ENCODE measurements around the gene TMEM218. TPM values are rescaled to one million over a fixed set of nuclear protein-coding genes. Genes with fewer than 3 reads are reported as not detected.

The TMEM218 gene
- total RNA-seq, 4 donors from 2014 or later, result 2.6 to 18.2 (median 10.6) TPM

DNA sequence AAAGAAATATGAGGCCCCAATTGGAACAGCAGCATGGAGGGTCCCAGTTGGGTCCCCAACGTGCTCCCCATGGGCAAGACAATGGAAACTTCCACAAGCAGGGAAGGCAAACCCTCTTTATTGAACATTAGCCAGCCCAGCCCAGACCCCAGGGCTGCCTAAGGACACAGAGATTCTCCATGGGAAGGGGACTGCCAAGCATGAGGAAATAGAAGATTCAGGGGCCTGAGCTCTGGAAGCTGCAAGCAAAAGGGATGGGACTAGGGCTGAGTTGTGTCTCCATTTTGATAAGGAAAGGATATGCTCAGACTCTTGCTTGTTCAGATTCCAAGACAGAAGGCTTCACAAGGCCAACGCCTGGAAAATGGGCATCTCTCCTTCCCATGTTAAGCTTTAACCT is 23.3 kb downstream of the TMEM218 start:
- no peaks in the 10 kb centered on the region for H3K4me1 ChIP-seq
- no peaks in the 10 kb centered on the region for H3K27me3 ChIP-seq
- H3K4me3 ChIP-seq, result no peak overlapping the region
- H3K27ac ChIP-seq, result no peak overlapping the region
- TF ChIP-seq, protein P1, sequence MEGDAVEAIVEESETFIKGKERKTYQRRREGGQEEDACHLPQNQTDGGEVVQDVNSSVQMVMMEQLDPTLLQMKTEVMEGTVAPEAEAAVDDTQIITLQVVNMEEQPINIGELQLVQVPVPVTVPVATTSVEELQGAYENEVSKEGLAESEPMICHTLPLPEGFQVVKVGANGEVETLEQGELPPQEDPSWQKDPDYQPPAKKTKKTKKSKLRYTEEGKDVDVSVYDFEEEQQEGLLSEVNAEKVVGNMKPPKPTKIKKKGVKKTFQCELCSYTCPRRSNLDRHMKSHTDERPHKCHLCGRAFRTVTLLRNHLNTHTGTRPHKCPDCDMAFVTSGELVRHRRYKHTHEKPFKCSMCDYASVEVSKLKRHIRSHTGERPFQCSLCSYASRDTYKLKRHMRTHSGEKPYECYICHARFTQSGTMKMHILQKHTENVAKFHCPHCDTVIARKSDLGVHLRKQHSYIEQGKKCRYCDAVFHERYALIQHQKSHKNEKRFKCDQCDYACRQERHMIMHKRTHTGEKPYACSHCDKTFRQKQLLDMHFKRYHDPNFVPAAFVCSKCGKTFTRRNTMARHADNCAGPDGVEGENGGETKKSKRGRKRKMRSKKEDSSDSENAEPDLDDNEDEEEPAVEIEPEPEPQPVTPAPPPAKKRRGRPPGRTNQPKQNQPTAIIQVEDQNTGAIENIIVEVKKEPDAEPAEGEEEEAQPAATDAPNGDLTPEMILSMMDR (IDR thresholded peaks at IDR 0.05), result no peak
- TF ChIP-seq POLR2A (IDR thresholded peaks at IDR 0.05) (no peak), POLR2AphosphoS5 (IDR thresholded peaks at IDR 0.05) (no peak), EP300 (IDR thresholded peaks at IDR 0.05; ENCODE audit: low read depth) (no peak)
- intact Hi-C loops (cut with DNase I; ENCODE audit: low total_unique reads), result no loop called here
- no peak for DNase-seq
- no peaks in the 10 kb centered on the region for H3K36me3 ChIP-seq
- in situ Hi-C loops (cut with MboI; ENCODE audit: low pct_ligation_motif_present in 1 of 4, low pct_unique_long_range_greater_than_20kb in 1 of 4, low sequenced_read_pairs in 3 of 4), result loop anchor here in 1 of 4 donors (10.0 kb wide), 1 partner anchor 57 kb away; no protein-coding TSS in a partner anchor
- WGBS, 2 donors (ENCODE audit: low coverage in 1 of 2), result 61 to 83% methylated on average over 1 to 2 of the region's 2 CpGs
- H3K9me3 ChIP-seq, result no peaks in the 10 kb centered on the region

DNA sequence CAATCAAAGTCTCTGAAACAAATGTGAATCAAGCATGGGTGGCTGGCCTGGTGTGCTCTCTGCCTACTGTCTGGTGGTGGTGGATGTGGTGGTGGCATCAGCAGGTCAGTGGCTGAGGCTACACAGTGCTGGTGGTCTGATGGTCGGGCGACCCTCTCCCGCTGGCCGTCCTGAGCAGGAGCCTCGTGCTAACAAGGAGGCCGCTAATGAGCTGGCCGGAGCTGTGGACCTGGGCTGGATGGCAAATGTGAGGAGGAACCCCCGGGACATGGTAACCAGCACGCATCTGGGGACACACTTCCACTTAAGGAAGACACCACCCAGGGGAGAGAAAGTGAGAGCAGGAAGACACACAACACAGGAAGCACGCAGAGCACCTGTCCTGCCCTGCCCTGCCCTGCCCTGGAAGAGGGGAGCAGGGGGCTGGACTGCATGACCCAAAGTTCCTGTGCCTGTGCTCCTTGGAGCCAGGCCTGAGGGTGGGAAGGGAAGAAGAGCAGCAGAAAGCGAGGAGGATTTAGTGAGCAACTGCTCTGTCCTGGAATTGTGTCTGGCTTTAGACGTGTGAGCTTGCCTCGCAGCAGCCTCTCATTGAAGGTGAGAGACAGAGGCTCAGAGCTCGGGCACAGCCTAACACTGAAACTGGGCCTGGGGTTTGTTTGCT is 24.7 kb downstream of the TMEM218 start:
- H3K36me3 ChIP-seq, result no peaks in the 10 kb centered on the region
- H3K4me3 ChIP-seq, result no peak overlapping the region
- TF ChIP-seq, protein P1 (IDR thresholded peaks at IDR 0.05), result no peak
- no peak for TF ChIP-seq POLR2AphosphoS5 (IDR thresholded peaks at IDR 0.05)
- no peak for TF ChIP-seq POLR2A (IDR thresholded peaks at IDR 0.05)
- no peak for TF ChIP-seq EP300 (IDR thresholded peaks at IDR 0.05; ENCODE audit: low read depth)
- H3K9me3 ChIP-seq, result no peaks in the 10 kb centered on the region
- in situ Hi-C loops (cut with MboI; ENCODE audit: low pct_ligation_motif_present in 1 of 4, low pct_unique_long_range_greater_than_20kb in 1 of 4, low sequenced_read_pairs in 3 of 4) (loop anchor here in 1 of 4 donors (10.0 kb wide), 1 partner anchor 58 kb away; no protein-coding TSS in a partner anchor), intact Hi-C loops (cut with DNase I; ENCODE audit: low total_unique reads) (no loop called here)
- no peaks in the 10 kb centered on the region for H3K27me3 ChIP-seq
- DNase-seq, result no peak
- H3K4me1 ChIP-seq, result no peaks in the 10 kb centered on the region
- H3K27ac ChIP-seq, result no peak overlapping the region
- WGBS, 2 donors (ENCODE audit: low coverage in 1 of 2), result 74% methylated on average over 14 of the region's 14 CpGs; no CpG with 5 or more reads in 1 of the 2 donors

DNA sequence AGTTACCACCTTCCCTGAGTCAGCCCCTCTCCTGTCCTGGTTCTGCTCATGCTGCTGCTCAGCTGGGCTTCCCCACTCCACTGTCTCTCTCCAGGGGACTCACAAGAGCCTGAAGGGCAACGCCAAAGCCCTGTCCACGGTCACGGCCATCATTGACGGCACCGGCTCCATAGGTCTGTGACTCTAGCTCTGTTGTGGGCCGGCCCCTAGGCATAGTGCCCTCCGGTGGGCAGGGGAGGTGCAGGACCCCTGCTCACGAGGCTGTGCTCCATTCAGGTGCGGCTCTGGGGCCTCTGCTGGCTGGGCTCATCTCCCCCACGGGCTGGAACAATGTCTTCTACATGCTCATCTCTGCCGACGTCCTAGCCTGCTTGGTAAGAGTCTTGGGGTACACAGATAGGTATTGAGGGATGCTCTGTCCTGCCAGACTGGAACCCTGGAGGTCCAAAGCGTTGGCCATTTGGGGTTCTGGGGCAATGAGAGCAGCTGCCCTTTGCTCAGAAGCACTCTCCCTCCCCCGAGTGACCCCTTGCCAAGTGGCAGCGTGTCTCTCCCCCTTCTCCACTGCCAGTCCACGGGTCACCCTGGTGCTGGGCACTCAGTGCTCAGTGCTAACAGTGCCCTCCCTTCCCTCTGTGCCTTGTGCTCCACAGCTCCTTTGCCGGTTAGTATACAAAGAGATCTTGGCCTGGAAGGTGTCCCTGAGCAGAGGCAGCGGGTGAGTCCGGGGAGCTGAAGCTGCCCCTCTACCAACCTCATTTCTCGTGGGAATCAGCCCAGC is 25.9 kb downstream of the TMEM218 start:
- H3K27me3 ChIP-seq, result no peaks in the 10 kb centered on the region
- no peak for DNase-seq

More for the DNA sequence above, 25.9 kb downstream of the TMEM218 start:
- Histone ChIP-seq H3K36me3 (no peaks in the 10 kb centered on the region), H3K4me3 (no peak overlapping the region), H3K9me3 (no peaks in the 10 kb centered on the region), H3K4me1 (no peaks in the 10 kb centered on the region), H3K27ac (no peak overlapping the region)
- intact Hi-C loops (cut with DNase I; ENCODE audit: low total_unique reads), result no loop called here
- in situ Hi-C loops (cut with MboI; ENCODE audit: low pct_ligation_motif_present in 1 of 4, low pct_unique_long_range_greater_than_20kb in 1 of 4, low sequenced_read_pairs in 3 of 4), result loop anchor here in 1 of 4 donors (10.0 kb wide), 1 partner anchor 59 kb away; no protein-coding TSS in a partner anchor
- TF ChIP-seq EP300 (IDR thresholded peaks at IDR 0.05; ENCODE audit: low read depth) (no peak), POLR2AphosphoS5 (IDR thresholded peaks at IDR 0.05) (no peak), POLR2A (IDR thresholded peaks at IDR 0.05) (no peak)
- TF ChIP-seq, protein P1 (IDR thresholded peaks at IDR 0.05), result no peak
- WGBS, 2 donors (ENCODE audit: low coverage in 1 of 2), result 73% methylated on average over 17 of the region's 20 CpGs; no CpG with 5 or more reads in 1 of the 2 donors

All from transverse colon (tissue), 4 donors.